Esophagus squamous epithelium (tissue), 4 donors: ENCODE measurements around the gene ARL5A.

Experiments used
- CTCF ChIP-seq, 6 experiments: fragments of 450-650 bp in 4 of 6; fragments of 200-600 bp in 2 of 6; sonication (generic) in 2 of 6; IDR thresholded peaks; one replicate each; pipeline ENCODE4 v1.5.1; 2016 to 2019; ENCODE audit warnings: antibody characterized with exemption in 6 of 6, mild to moderate bottlenecking in 4 of 6, moderate library complexity in 4 of 6
- POLR2A ChIP-seq, 4 donors: fragments of 450-650 bp; IDR thresholded peaks; one replicate each; pipeline ENCODE4 v1.6.1; 2017; ENCODE audit warnings: antibody characterized with exemption in 4 of 4, mild to moderate bottlenecking in 4 of 4, moderate library complexity in 3 of 4

GRCh38 chr2:151776367-151776766, 51.9 kb downstream of the ARL5A start:
- TF ChIP-seq CTCF (IDR thresholded peaks at IDR 0.05) (no peak), POLR2A (IDR thresholded peaks at IDR 0.05) (no peak)
